DMS153 (cell line): ENCODE results near the gene ZNF90.
"Not testable (repeated sequence)": the region's sequence is repeated elsewhere in the genome, so short reads cannot be mapped to it uniquely, and the experiment has no call there.

Experiments
- DNase-seq: peaks from one replicate; lab custom pipeline; 2025; lab: John Stamatoyannopoulos, UW

ZNF90 gene

GRCh38 chr19:20103091-20103740 is 25.4 kb downstream of the ZNF90 start:
- no peak for DNase-seq

GRCh38 chr19:20107301-20107700 is 29.5 kb downstream of the ZNF90 start:
- DNase-seq, result no peak

GRCh38 chr19:20118064-20118839 is 40.5 kb downstream of the ZNF90 start:
- not testable (repeated sequence) for DNase-seq

- no peak for DNase-seq
Measured at GRCh38 chr19:20124879-20125278, 47.1 kb downstream of the ZNF90 start.

- DNase-seq, result not testable (repeated sequence)
Measured at GRCh38 chr19:20132933-20133332, 55.1 kb downstream of the ZNF90 start.

GRCh38 chr19:20137714-20138113 is 59.9 kb downstream of the ZNF90 start:
- not testable (repeated sequence) for DNase-seq

- DNase-seq, result no peak
Measured at GRCh38 chr19:20151617-20152145, 73.9 kb downstream of the ZNF90 start.

GRCh38 chr19:20152506-20152905 is 74.7 kb downstream of the ZNF90 start:
- not testable (repeated sequence) for DNase-seq

- no peak for DNase-seq
Measured at GRCh38 chr19:20153281-20153680, 75.5 kb downstream of the ZNF90 start.

GRCh38 chr19:20154636-20155035 is 76.8 kb downstream of the ZNF90 start:
- no peak for DNase-seq

GRCh38 chr19:20162821-20163220 is 85.0 kb downstream of the ZNF90 start:
- DNase-seq, result no peak

- no peak for DNase-seq
Measured at GRCh38 chr19:20164456-20164855, 86.7 kb downstream of the ZNF90 start.

GRCh38 chr19:20165971-20166592 is 88.3 kb downstream of the ZNF90 start:
- DNase-seq, result no peak

GRCh38 chr19:20167020-20167644 is 89.3 kb downstream of the ZNF90 start, which contains the start of gene ZNF486:
Gene ZNF486 (plus strand): TSS chr19:20167214. CDS start chr19:20167331, 117 bp downstream.
- DNase-seq, result no peak

GRCh38 chr19:20167651-20168122 is 89.9 kb downstream of the ZNF90 start:
- no peak for DNase-seq
